HG02588 (cell line): ENCODE data around the gene RNF223.

Experiments
- ATAC-seq: cut with Tn5 transposase; IDR thresholded peaks from one replicate; pipeline ENCODE4 v1.9.1; 2021; ENCODE audit warnings: mild to moderate bottlenecking, moderate library complexity; ENCODE audit not compliant: unreplicated experiment

The RNF223 gene

GRCh38 chr1:1073743-1074587, at the start of gene RNF223:
RNF223 (minus strand) TSS chr1:1074306; CDS start chr1:1072566, 1,740 bp downstream.
- ATAC-seq: no peak

- ATAC-seq: no peak
These were observed 48.9 kb upstream of the RNF223 start for GRCh38 chr1:1122981-1123480.

- no peak for ATAC-seq
These were observed 48.1 kb upstream of the RNF223 start for GRCh38 chr1:1122078-1122811.

- no peak for ATAC-seq
These were observed 47.5 kb upstream of the RNF223 start for GRCh38 chr1:1121611-1122077.

GRCh38 chr1:1120866-1121591, 46.9 kb upstream of the RNF223 start:
- ATAC-seq: no peak

- no peak for ATAC-seq
These were observed 46.0 kb upstream of the RNF223 start for GRCh38 chr1:1120096-1120495.

- no peak for ATAC-seq
These were observed 45.3 kb upstream of the RNF223 start for GRCh38 chr1:1119272-1119890.

- no peak for ATAC-seq
These were observed 44.7 kb upstream of the RNF223 start for GRCh38 chr1:1118876-1119220.

- no peak for ATAC-seq
These were observed 44.1 kb upstream of the RNF223 start for GRCh38 chr1:1118011-1118875.

GRCh38 chr1:1117469-1117831, 43.3 kb upstream of the RNF223 start:
- no peak for ATAC-seq

- ATAC-seq: peak; percentile 10
These were observed 42.8 kb upstream of the RNF223 start for GRCh38 chr1:1116701-1117468.

- peak; percentile 91 for ATAC-seq
These were observed 41.9 kb upstream of the RNF223 start, which contains the start of gene C1orf159 for GRCh38 chr1:1115786-1116700. C1orf159 (minus strand) TSS chr1:1116089; CDS start chr1:1091543, 24,546 bp downstream.

- ATAC-seq: no peak
These were observed 41.2 kb upstream of the RNF223 start for GRCh38 chr1:1115136-1115785.

- ATAC-seq: no peak
These were observed 40.3 kb upstream of the RNF223 start for GRCh38 chr1:1114431-1114830.

- no peak for ATAC-seq
These were observed 38.3 kb upstream of the RNF223 start for GRCh38 chr1:1112237-1112985.

GRCh38 chr1:1111516-1112236, 37.6 kb upstream of the RNF223 start:
- ATAC-seq: no peak
